Activated CD4-positive, alpha-beta T cell treated with anti-CD3 and anti-CD28 coated beads, Interleukin-2, amount 10 ng/mL, durations not matched to agents 7 days and 5 days (primary cell): Measurements from ENCODE around the gene EOMES. TPM values are rescaled to one million over a fixed set of nuclear protein-coding genes. Genes with fewer than 3 reads are reported as not detected.
A peak's percentile ranks its signal among the peaks of the same experiment; 100 is the strongest.

ENCODE experiments used
- CTCF ChIA-PET: fragments of 350-600 bp; sonication (Branson Sonifier 250); formaldehyde crosslinking; loops from one replicate; lab custom pipeline; 2021; ENCODE audit warnings: antibody characterized with exemption; lab: Charles Lee
- POLR2A ChIA-PET: fragments of 350-600 bp; sonication (Branson Sonifier 250); formaldehyde crosslinking; loops from one replicate; lab custom pipeline; 2021; ENCODE audit warnings: antibody characterized with exemption; lab: Charles Lee
- DNase-seq: peaks from one replicate; pipeline ENCODE4 v3.0.0-alpha.2; 2020
- H3K27ac Mint-ChIP-seq: one replicate; pipeline ENCODE4 v1.8.0; 2021; ENCODE audit warnings: mild to moderate bottlenecking, moderate library complexity, mixed read lengths
- H3K27me3 Mint-ChIP-seq: one replicate; pipeline ENCODE4 v1.8.0; 2021; ENCODE audit warnings: mixed read lengths
- H3K36me3 Mint-ChIP-seq: one replicate; pipeline ENCODE4 v1.8.0; 2021; ENCODE audit warnings: low read depth, mixed read lengths
- H3K4me1 Mint-ChIP-seq: one replicate; pipeline ENCODE4 v1.8.0; 2021; ENCODE audit warnings: mixed read lengths
- H3K4me3 Mint-ChIP-seq: one replicate; pipeline ENCODE4 v1.8.0; 2021; ENCODE audit warnings: mild to moderate bottlenecking, moderate library complexity, mixed read lengths
- H3K9me3 Mint-ChIP-seq: one replicate; pipeline ENCODE4 v1.8.0; 2021; ENCODE audit warnings: mixed read lengths
- total RNA-seq, 2 experiments: library from RNA; stranded (reverse); gene quantifications; one replicate each; pipeline ENCODE4 v1.2.3, GENCODE V29; 2021

EOMES gene
- total RNA-seq, 2 experiments from 2014 or later, result 0.50 to 0.52 TPM

DNA sequence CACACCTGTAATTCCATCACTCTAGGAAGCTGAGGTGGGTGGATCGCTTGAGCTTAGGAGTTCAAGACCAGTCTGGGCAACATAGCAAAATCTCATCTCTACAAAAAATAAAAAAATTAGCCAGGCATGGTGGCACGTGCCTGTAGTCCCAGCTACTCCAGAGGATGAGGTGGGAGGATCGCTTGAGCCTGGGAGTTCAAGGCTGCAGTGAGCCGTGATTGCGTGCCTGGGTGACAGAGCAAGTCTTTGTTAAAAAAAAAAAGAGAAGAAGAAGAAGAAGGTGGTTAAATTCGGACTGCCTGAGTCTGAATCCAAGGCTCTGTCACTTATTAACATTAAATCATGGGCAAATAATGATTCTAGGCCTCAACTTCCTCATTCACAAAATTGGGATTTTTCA, 51.0 kb downstream of the EOMES start:
- no peak for DNase-seq
- POLR2A ChIA-PET, result no interaction called here
- Mint-ChIP-seq H3K4me1 (peaks cover 16% of the 10 kb centered on the region), H3K4me3 (no peak overlapping the region), H3K27ac (no peak overlapping the region), H3K36me3 (no peaks in the 10 kb centered on the region), H3K9me3 (no peaks in the 10 kb centered on the region), H3K27me3 (no peaks in the 10 kb centered on the region)
- CTCF ChIA-PET, result interaction anchor here (1.7 to 1.8 kb wide), 2 partner anchors 10 to 63 kb away, joined by 3 to 8 read pairs; no protein-coding TSS in a partner anchor

DNA sequence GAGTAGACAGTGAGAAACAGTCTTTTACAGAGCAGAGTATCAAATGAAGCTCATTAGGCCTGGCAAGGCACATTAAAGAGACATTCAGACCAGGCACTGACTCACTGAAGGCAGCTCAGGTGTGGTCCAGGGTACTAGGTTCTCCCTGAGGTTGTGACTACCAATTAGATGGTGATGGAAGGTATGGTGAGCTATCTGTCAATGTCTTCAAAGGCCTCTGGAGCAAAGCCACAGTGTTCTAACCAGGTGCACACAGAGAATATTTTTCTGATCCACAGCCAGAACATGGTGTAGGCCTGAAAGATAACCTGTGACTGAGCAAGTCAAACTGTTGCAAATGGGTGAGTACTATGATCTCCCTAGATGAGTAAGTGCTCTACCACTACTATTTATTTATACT, 51.5 kb downstream of the EOMES start:
- Mint-ChIP-seq H3K4me1 (peaks cover 17% of the 10 kb centered on the region), H3K4me3 (no peak overlapping the region), H3K27me3 (no peaks in the 10 kb centered on the region), H3K9me3 (no peaks in the 10 kb centered on the region), H3K36me3 (no peaks in the 10 kb centered on the region), H3K27ac (no peak overlapping the region)
- ChIA-PET POLR2A (no interaction called here), CTCF (interaction anchor here (0.6 to 1.8 kb wide), 3 partner anchors 10 to 63 kb away, joined by 3 to 8 read pairs (median 4); no protein-coding TSS in a partner anchor)
- DNase-seq, result no peak

DNA sequence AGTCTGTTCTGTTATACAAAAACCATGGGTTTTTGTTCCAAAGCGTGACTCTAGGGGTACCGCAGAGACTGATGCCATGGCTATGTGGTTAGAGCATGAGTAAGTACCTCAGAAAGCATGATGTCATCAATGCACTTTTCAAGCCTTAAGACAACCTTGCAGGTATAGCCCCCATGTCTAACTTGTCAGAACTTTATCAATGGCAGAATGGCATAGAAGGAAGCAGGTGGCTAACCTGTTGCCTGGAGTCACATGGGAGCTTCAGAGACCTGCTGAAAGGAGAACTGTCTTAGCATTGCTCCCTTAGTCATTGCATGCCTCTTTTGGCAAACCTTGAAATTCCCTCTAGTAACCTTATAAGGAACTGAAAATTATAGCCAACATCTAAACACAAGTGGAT, 52.5 kb downstream of the EOMES start:
- no peak for DNase-seq
- CTCF ChIA-PET, result interaction anchor here (1.5 to 1.8 kb wide), 3 partner anchors 11 to 62 kb away, joined by 3 to 8 read pairs (median 7); no protein-coding TSS in a partner anchor
- H3K4me1 Mint-ChIP-seq, result peaks cover 20% of the 10 kb centered on the region
- H3K27ac Mint-ChIP-seq, result no peak overlapping the region
- POLR2A ChIA-PET, result no interaction called here
- no peak overlapping the region for H3K4me3 Mint-ChIP-seq
- H3K27me3 Mint-ChIP-seq, result no peaks in the 10 kb centered on the region
- no peaks in the 10 kb centered on the region for H3K36me3 Mint-ChIP-seq
- H3K9me3 Mint-ChIP-seq, result no peaks in the 10 kb centered on the region

DNA sequence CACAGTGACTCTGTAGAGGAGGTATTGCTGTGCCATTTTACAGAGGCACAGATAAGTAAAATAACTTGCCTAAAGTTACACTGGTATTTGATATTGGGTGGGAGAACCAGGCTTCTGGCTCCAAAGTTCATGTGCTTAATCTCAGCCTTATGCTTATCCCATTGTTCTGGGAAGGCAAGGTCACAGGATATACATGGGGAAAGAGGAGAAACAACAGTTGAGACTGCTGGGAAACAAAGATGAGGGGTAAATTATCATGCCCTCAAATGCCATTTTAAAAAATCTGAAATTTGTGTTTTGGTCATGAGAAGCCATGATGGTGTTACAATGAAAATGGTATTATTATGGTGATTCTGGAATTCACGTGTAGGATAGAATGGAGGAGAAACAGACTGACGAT, 54.4 kb downstream of the EOMES start:
- Mint-ChIP-seq H3K4me1 (peaks cover 20% of the 10 kb centered on the region), H3K27ac (no peak overlapping the region), H3K27me3 (no peaks in the 10 kb centered on the region), H3K36me3 (no peaks in the 10 kb centered on the region), H3K9me3 (no peaks in the 10 kb centered on the region), H3K4me3 (no peak overlapping the region)
- CTCF ChIA-PET, result interaction anchor here (0.6 to 1.5 kb wide), 3 partner anchors 12 to 160 kb away, joined by 3 to 7 read pairs (median 4); no protein-coding TSS in a partner anchor
- no peak for DNase-seq
- POLR2A ChIA-PET, result no interaction called here

DNA sequence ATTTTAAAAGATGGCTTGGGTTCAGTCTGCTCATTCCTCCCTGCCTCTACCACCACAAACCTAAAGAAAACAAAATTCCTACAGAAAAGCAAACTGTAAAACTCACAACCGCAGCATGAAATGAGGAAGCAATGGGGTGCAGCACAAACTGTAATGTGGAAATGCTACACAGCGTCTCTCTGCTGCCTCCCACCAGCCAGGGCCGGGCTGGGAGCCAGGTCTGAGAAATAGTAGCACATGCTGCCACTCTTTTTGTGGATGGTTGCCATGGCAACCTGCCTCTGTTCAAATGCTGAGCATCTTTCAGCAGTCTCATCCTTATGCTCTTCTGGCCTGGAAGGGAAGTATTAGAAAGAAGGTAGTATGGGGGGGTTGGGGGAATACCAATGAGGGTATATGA, 55.4 kb downstream of the EOMES start:
- no peaks in the 10 kb centered on the region for H3K9me3 Mint-ChIP-seq
- H3K27me3 Mint-ChIP-seq, result no peaks in the 10 kb centered on the region
- H3K36me3 Mint-ChIP-seq, result no peaks in the 10 kb centered on the region
- H3K4me1 Mint-ChIP-seq, result peaks cover 22% of the 10 kb centered on the region
- ChIA-PET CTCF (interaction anchor here (1.0 kb wide), 1 partner anchor 60 kb away, joined by 3 read pairs; no protein-coding TSS in a partner anchor), POLR2A (no interaction called here)
- DNase-seq, result peak; percentile 39
- peak overlapping the region; percentile 17 for H3K4me3 Mint-ChIP-seq
- H3K27ac Mint-ChIP-seq, result peak overlapping the region; percentile 88

DNA sequence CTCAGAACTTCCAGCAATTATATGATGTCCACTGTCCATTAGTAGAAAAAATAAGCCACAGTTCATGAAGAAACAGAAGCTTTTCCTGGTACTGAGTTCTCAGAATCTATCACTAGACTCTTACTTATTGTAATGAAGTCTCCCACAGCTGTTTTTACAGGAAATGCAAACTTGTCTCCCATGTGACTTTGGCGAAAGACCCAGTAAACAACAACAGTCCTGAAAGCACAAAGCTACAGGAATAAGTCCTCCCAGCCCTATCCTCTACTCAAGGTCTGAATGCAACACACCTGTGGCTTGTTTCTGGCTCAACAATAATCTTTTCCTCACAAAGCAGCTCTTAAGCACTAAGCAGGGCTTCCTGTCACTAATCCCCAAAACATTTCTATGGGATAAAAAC, 55.9 kb downstream of the EOMES start:
- Mint-ChIP-seq H3K27me3 (no peaks in the 10 kb centered on the region), H3K27ac (peak overlapping the region; percentile 88), H3K4me1 (peaks cover 23% of the 10 kb centered on the region), H3K9me3 (no peaks in the 10 kb centered on the region), H3K36me3 (no peaks in the 10 kb centered on the region), H3K4me3 (no peak overlapping the region)
- DNase-seq, result no peak
- ChIA-PET CTCF (interaction anchor here (1.0 kb wide), 1 partner anchor 60 kb away, joined by 3 read pairs; no protein-coding TSS in a partner anchor), POLR2A (no interaction called here)

Other genes with a start within 250 kb of the EOMES start
- gene SLC4A7, start 237.9 kb downstream of the EOMES start, total RNA-seq, result 10 to 100 TPM; 37.6 to 46.1 TPM